GM12872 (cell line): ENCODE data around the gene FAM193B.

Experiments used
- CTCF ChIP-seq: IDR thresholded peaks from 3 replicates; pipeline ENCODE4 v1.5.1; 2011; ENCODE audit warnings: low read depth, mild to moderate bottlenecking, low read length, moderate library complexity; ENCODE audit not compliant: insufficient read depth

The FAM193B gene

GRCh38 chr5:177519463-177520235 is 34.7 kb downstream of the FAM193B start:
- TF ChIP-seq CTCF, result no peak

DNA sequence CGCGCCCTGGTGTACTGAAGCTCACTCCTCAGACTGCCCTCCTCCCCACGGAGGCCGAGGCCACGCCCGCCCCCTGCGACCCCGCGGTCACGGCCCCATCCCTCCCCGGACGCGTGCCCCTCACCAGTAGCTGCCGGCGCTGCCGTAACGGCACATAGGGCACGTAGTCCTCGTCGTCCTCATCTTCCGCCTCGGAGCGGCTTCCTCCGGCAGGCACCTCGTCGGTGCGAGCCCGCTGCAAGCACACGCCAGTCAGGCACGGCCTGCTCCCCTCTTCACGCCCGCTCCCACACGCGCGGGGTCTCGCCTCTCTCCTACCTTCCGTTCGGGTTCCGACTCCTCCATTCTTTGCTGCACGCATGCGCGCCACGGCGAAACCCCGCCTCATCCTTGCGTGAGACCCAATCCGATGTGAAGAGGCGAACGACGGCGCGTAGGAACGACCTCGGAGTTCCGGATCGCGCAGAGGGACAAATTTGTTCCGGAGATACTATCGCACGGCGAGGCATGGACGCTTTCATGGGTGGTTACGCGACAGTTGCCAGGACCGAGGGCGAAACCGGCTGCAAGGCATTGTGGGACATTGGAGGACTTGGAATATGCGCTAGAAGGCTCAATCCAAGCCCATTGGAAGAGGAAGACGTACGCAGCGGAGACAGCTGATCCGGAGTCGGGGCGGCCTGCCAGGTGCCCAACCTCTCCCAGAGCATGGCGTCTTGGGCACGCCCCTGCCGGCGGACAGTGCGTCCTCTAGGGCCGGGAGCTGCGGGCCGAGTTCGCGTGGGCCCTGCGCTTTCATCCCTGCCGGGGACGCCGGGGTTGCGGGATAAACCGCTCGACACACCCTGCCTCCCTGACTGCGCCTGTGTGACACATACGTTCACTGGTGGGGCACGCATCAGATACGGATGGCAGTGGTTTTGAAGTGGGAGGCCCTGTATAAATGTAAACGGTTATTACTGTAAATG is 37.5 kb downstream of the FAM193B start, which contains the start of gene DDX41:
Gene DDX41, minus strand, starts transcription at position 361 of the 968 bp plus-strand sequence. Its CDS starts 16 bp downstream, at position 345.
- TF ChIP-seq CTCF, result no peak

- no peak for TF ChIP-seq CTCF
These were observed 38.8 kb downstream of the FAM193B start for GRCh38 chr5:177515580-177515979.

DNA sequence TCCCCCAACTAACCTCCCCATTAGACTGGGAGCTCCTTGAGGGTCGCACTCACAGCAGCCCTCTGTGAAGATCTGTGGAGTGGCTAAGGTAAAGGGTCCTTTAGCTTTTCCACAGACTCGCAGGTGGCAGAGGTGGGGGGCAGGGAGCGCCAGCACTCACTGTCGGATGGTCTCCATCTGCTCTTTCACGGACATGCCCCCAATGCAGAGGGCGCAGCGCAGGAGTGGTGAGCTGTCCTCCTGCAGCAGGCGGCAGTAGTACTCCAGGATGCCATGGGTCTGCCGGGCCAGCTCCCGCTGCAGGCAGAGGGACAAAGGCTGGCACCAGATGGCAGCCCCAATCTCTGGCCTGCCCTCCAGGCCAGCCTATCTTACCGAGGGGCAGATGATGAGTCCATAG is 39.8 kb downstream of the FAM193B start:
- no peak for TF ChIP-seq CTCF

DNA sequence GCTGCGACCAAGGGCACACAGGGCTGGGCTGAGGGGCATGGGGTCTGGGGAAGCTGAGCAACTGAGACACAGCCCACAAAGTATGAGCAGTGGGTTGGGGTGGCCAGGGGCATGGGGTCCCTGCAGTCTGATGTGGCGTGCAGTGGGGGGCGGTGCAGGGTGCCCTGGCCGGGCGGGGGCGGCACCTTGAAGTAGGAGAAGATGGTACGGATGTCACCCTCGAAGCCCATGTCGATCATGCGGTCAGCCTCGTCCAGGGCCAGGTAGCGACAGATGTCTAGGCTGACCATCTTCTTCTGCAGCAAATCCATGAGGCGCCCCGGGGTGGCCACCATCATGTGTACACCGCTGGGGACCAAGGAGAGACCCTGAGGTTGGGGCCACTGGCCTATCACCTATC is 40.9 kb downstream of the FAM193B start:
- no peak for TF ChIP-seq CTCF

DNA sequence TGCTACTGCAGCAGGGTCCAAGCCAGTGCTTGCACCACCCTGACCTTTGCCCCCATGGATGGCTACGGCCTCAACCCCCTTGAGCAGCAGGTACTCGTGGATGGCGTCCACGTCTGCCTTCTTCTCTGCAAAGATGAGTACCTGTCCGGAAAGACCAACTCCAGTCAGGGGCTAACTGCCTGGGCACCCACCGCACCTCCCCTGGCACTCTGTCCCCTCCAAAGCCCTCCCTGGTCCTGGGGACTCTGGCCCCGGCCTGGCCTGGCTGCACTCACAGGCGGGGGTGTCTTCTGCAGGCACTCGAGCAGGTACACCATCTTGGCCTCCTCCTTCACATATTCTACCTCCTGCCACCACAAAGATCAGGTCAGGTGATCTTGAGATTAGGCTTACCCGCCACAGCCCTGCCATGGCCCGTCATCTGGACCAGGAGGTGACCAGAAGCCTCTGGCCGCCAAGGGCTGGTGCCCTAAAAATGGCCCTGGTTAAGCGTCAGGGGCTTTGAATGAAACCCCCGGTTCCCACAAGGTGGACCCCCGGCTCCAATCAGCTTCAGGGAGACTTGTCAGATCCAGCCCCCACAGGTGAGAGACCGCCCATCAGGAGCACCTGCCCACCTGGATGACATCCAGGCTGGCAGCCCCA is 41.5 kb downstream of the FAM193B start:
- TF ChIP-seq CTCF, result no peak
